RPMI7951 (cell line): ENCODE data around the gene PATE4. TPM values are rescaled to one million over a fixed set of nuclear protein-coding genes. Genes with fewer than 3 reads are reported as not detected.
"Not testable (repeated sequence)": the region's sequence is repeated elsewhere in the genome, so short reads cannot be mapped to it uniquely, and the experiment has no call there.

ENCODE experiments used
- DNase-seq: peaks from one replicate; pipeline ENCODE4 v3.0.0-alpha.2; 2012; ENCODE audit warnings: low read depth
- total RNA-seq: library from RNA; depleted of rRNA; stranded (reverse); fragments of >200 nt; shearing (Covaris generic); gene quantifications from 2 replicates; pipeline ENCODE4 v1.2.3, GENCODE V29; 2014; rRNA removed

The PATE4 gene, protein sequence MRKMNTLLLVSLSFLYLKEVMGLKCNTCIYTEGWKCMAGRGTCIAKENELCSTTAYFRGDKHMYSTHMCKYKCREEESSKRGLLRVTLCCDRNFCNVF
- not detected in 2 replicates for total RNA-seq

DNA sequence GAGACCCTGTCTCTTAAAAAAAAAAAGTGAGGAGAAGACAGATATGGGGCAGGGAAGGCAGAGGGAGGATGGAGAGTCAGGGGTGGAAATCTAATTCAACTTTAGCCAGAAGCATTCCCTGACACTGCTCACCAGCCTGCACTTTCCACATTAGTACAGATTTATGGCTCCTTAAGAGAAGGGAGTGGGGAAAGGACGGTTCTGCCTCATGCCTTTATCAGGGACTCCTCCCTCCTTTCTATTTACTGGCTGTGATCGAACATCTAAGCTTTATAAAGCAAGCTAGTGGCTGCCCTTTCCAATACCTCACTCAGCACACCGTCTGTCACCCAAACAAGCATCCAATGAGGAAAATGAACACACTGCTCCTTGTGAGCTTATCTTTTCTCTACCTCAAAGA, at the start of gene PATE4:
PATE4 (plus strand) TSS at position 301 of the 400 bp plus-strand sequence; CDS start at position 345, 44 bp downstream.
- no peak for DNase-seq

DNA sequence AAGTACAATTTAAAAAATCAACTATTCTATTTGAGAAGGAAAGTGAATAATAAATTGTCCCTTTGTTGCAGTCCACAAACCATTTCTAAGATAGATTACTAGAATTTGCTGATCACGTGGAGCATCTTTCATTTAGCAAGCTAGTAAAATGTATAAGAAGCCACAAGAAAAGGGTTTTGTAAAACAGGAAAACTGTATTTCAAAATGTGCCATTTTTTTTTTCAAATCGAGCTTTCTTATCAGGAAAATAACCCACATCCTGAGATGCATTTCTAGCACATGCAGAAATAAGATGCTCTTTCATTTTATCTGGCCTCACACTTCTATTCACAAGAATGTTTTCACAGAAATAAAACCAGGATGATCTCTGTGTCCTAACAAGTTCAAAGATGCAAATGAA, 48.4 kb upstream of the PATE4 start:
- no peak for DNase-seq

DNA sequence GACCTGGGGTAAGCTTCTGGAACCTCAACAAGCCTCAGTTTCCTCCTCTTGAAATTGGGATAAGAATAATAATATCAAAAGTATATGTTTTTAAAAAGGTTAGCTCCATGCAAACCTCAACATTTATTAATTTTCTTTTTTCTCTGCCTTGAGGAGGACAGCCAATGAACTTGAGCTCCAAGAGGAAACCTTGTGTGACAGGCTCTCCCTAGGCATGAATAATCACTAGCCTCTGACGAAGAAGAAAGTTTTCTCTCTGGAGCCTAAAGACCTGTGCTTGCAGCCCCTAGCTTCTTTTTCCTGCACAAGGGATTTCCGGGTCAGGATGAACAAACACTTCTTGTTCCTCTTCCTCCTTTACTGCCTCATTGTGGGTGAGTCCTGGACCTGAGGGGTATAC, 45.3 kb upstream of the PATE4 start, which contains the start of gene PATE3:
PATE3 (plus strand) TSS at position 301 of the 400 bp plus-strand sequence; CDS start at position 326, 25 bp downstream.
- DNase-seq: no peak

DNA sequence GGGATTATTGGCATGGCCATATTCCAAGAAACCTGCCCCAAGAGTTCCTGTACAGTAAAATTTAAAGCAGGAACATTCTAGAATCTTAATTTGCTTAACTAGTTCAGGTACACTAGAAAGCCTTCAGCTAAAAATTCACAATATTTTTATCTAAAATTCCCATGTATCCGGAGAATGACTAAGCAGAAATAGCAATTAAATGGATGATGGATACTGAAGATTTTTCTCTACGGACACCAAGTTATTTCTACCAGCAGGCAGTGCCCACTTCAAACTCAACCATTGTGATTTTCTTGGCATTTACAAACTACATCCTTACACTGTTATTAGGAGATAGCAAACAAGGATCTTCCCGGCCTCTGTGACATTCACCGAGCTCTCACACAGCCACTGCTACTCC, 42.3 kb upstream of the PATE4 start:
- no peak for DNase-seq

DNA sequence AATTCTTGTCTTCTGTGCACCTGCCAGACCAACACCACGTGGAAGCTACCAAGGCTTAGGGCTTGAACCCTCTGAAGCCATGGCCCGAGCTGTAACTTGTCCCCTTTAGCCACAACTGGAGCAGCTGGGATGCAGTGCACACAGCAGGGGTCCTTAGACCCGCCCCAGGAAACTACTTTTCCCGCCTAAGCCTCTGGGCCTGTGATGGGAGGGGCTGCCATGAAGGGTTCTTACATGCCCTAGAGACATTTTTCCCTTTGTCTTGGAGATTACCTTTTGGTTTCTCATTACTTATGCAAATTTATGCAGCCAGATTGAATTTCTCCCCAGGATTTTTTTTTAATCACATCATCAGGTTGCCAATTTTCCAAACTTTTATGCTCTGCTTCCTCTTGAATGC, 35.5 kb upstream of the PATE4 start:
- no peak for DNase-seq

DNA sequence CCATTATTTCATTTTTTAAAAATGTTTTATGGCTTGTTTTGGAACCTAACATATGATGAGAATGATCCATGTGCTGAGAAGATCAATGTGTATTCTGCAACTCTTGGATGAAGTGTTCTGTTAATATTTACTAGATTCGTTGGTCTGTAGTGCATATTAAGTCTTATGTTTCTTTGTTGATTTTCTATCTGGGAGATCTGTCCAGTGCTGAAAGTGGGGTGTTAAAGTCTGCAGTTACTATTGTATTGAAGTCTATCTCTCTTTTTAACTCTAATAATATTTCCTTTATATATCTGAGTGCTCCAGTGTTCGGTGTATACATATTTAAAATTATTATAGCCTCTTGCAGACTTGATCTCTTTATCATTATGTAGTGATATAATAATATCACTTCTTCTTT, 33.3 kb upstream of the PATE4 start:
- DNase-seq: no peak

DNA sequence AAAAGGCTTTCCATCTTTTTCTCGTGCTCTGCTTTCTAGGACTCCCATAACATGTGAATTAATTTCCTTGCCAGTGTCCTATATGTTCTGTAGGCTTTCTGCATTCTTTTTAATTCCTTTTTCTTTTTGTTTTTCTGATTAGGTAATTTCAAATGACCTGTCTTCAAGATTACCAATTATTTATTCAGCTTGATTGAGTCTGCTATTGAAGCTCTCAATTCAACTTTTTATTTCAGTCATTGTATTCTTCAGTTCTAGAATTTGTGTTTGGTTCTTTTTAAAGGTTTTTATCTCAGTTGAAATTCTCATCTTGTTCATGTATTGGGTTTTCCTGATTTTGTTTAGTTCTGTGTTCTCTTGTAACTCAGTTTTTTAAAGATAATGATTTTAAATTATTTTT, 30.7 kb upstream of the PATE4 start:
- DNase-seq: no peak

DNA sequence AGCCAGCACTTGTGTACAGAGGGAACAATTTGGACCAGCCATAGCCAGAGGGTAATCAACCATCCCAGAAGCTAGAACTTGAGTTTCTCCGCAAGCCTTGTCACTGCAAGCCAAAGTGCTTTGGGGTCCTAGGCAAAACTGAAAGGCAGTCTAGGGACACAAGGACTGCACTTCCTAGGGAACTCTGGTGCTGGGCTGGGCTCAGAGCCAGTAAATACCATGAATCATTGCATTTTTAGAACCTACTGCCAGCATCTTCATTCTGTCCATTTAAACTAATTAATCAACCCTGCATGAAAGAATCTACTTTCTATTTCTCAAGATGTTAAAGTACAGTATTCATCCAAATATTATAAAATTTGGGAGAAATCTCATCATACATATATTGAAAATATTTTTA, 25.2 kb upstream of the PATE4 start:
- DNase-seq: peak; percentile 73

DNA sequence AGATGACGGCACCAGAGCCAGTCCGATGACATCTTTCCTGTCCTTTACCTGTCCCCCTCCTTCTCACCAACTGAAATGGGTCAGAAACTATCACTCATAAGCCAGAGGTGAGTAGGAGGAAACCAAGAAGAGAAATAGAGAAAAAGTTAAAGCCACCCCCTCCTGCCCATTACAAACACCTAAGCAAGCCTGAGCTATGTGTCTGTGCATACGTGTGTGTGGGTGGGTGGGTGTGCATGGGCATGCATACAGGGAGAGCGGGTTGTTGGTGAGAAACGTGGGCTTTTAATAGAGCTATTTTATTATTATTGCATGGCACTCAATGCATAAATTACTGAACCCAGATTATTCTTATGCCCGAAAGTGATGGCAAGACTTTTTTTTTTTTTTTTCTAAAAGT, 2.6 kb downstream of the PATE4 start:
- DNase-seq: no peak

DNA sequence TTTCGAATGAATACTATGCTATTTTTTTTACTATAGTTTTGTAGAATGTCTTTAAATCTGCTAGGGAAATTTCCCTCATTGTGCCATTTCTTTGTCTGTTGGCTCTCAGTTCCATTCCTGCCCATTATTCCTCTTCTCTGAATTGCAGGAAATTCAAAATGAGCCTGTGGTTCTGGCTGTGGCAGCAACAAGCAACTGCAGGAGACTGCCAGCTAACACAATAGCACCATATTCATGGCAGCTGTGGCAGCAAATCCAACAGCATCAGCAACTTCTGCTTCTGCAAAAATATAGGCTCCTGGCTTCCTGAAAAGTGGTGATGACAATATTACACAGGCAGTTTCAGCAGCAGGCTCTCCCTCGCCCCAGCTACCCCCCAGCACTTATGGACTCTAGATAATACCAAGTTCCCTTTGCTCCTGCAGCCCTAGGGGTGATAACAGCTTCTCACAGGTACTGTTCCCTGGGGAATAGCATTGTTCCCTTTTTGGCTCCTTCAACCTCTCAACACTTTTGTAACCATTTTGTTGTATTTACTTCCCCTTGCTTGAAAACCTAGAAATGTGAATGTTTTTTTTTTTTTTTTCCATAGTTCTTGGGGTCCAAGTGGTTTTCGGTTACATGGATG, 9.3 kb downstream of the PATE4 start:
- DNase-seq: no peak

DNA sequence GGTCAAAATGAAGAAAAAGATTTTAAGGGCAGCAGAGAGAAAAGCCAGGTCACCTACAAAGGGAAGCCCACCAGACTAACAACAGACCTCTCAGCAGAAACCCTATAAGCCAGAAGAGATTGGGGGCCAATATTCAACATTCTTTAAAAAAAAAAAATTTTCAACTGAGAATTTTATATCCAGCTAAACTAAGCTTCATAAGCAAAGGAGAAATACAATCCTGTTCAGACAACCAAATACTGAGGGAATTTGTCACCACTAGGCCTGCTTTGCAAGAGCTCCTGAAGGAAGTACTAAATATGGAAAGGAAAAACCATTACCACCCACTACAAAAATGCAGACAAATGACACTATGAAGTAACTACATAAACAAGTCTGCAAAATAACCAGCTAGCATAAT, 13.1 kb downstream of the PATE4 start:
- no peak for DNase-seq

DNA sequence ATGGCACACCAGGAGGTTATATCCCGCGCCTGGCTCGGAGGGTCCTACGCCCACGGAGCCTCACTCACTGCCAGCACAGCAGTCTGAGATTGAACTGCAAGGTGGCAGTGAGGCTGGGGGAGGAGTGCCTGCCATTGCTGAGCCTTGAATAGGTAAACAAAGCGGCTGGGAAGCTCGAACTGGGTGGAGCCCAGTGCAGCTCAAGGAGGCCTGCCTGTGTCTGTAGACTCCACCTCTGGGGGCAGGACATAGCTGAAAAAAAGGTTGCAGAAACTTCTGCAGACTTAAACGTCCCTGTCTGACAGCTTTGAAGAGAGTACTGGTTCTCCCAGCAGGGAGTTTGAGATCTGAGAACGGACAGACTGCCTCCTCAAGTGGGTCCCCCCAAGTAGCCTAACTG, 24.6 kb downstream of the PATE4 start:
- DNase-seq: not testable (repeated sequence)

DNA sequence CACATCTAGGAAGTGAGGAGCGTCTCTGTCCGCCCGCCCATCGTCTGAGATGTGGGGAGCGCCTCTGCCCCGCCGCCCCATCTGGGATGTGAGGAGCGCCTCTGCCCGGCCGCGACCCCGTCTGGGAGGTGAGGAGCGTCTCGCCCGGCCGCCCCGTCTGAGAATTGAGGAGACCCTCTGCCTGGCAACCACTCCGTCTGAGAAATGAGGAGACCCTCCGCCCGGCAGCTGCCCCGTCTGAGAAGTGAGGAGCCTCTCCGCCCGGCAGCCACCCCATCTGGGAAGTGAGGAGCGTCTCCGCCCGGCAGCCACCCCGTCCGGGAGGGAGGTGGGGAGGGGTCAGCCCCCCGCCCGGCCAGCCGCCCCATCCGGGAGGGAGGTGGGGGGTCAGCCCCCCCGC, 29.7 kb downstream of the PATE4 start:
- DNase-seq: not testable (repeated sequence)

DNA sequence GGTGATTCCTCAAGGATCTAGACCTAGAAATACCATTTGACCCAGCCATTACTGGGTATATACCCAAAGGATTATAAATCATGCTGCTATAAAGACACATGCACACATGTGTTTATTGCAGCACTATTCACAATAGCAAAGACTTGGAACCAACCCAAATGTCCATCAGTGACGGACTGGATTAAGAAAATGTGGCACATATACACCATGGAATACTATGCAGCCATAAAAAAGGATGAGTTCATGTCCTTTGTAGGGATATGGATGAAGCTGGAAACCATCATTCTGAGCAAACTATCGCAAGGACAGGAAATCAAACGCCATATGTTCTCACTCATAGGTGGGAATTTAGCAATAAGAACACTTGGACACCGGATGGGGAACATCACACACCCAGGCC, 32.2 kb downstream of the PATE4 start:
- not testable (repeated sequence) for DNase-seq

DNA sequence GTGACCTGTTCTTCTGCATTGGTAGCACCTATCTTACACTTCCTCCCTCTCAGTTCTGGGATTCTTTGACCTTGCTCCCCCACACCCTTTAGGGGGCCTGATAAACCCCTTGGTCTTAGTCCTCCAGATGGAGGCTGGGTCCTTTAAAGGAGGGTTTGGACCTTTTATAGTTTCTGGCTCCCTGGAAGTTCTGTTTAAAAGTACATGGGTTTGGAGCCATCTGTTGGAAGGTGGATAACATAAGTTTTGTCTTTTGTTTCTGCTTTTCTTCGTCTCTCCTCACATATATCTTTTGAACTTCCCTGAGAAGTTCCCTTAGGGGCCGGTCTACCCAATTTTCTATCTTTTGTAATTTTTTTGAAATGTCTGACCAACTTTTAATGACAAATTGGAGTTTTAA, 36.4 kb downstream of the PATE4 start:
- DNase-seq: no peak

DNA sequence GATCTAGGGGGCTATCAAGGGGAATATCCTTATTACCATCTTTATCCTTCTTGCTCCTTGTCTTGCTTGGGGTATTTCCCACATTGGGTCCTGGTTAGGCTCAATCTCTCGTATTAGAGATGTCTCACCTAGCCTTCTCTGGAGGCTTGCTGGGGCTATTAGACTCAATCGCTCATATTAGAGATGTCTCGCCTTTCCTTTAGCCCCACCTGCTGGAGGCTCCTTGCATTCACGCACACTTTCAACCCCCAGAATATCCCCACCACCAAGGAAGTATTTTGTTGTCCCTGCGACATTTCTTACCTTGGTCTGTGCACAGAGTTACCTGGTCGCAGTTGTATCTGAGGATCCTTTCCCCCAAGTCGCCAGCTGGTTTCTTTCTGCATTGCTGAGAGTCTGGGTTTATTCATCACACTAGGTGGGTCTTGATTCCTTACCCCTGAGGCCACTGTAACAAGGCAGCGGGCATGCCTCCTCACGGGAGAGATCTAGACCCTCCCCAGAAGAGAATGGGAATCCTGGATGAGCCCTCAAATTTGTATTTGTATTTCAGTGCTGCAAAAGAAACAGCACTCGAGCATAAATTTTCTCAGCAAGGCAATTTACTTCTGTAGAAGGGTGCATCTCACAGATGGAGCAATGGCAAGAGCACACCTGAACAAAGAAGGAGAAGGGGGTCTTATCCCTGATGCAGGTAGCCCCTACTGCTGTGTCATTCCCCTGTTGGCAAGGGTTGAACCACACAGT, 38.4 kb downstream of the PATE4 start:
- peak; percentile 44 for DNase-seq

DNA sequence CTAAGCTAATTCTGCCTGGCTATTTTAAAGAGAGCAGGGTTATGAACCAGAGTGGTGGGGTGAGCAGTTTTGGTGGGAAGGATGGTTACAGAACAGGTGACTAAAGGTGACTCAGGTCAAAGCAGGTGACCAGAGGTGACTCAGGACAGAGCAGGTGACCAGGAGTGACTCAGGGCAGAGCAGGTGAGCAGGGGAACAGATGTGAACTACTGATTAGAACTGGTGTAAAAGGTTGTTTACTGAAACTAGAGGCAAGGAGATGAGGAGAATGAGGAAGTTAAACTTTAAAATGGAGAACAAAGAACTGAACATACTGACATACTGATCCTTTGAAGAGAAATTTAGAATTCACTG, 39.0 kb downstream of the PATE4 start:
- DNase-seq: no peak

DNA sequence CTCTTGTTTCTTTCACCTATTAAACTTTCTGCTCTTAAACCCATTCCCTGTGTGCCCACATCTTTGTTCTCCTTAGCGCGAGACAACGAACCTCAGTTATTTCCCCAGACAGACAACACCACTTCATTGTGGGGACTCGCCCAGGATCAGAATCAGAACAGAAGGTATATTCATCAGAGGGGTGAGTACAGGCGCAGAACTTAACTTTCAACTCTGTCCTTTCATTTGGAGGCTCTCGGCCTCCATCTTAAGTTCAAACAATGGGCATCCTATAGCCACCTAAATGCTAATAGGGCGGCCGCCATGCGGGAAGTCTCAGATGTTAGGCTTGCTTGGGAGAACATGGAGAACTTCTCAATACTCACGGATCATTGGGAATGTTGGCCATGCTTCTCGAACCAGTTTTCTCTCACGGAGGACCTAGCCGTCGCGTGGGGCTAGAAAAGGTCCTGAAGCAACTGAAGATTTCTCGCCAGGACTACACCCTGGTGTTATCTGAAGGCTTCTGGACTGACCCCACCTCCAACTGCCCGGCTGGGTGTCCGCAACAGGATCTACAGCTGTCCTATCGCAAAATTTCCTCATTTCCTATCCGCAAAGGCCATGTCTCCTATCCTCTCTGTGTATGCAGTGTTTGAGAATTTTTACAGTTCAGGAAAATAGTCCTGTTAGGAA, 40.9 kb downstream of the PATE4 start:
- peak; percentile 29 for DNase-seq

DNA sequence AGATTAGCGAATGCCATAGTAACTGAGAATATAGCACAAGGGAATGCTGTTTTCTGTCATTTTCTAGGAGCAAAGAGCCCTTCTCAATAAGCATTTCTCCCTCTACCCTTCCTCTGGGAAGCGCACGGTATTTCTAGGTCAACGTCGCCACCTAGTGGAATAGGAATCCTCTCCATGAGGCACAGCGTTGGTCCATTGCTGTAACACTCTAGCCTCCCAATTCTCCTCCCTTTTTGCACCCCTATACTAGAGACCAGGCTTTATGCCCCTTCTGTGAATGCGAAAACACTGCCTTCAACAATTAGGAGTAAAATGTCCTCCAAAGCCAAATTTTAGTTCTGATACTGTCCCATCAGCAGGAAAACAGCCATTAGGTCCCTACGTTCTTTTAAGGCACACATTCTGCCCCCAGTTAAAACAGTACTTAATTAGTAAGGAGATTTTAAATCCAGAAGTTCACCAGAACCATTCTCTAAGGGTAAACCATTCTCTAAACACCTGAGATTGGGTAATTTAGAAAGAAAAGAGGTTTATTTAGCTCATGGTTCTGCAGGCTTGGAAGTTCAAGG, 41.5 kb downstream of the PATE4 start:
- DNase-seq: peak; percentile 81

DNA sequence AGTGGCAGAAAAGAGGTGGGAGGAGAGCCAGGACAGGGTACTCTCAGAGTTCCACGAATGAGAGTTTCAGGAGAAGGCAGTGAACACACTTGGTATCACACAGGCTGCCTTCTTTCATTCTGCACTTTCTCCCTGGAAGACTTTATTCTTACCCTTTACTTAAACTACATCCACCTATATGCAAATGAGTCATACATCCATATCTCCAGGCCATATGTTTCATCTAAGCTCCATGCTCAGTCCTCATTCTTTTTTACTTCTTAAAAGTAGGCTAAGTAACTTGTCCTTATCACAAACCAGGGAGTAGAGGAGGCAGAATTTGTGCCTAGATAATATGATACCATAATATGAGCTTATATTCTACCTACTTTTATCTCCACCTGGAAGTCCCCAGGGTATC, 48.2 kb downstream of the PATE4 start:
- no peak for DNase-seq

DNA sequence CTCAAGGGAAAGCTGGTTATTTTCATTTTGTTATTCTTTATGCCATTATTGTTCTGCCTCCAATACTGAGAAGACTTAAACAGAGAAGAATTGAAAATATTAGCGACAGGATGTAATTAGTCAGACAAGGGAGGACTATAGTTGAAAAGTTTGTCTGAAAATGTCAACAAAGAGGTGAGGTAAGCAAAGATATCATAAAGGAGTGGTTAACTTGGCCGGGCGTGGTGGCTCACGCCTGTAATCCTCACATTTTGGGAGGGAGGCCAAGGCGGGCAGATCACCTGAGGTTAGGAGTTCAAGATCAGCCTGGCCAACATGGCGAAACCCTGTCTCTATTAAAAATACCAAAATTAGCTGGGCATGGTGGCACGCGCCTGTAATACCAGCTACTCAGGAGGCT, 50.3 kb downstream of the PATE4 start:
- DNase-seq: no peak

DNA sequence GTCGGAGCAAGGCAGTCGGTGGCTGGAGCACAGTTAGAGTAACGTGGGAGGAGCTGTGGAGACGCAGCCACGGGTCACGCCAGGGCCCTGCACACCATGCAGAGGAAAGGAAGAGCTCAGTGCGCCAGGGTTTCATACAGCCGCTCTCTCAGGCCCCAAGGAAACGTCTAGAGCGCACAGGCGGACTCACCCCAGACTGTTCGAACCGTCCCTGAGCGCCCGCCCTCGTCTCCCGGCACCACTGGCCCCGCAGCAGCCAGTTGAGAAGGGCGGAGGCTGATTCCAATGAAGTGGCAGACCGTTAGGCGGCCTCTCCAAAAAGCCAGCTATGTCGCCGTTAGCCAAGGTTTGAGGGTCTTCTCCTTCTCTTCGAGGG, 53.9 kb downstream of the PATE4 start:
- peak; percentile 74 for DNase-seq
